K562 (cell line): ENCODE data around the gene HECW1.

Experiments
- PCBP2 ChIP-seq: fragments of 200-400 bp; formaldehyde crosslinking; IDR thresholded peaks from 2 replicates; pipeline ENCODE4 v1.6.1; 2018; ENCODE audit warnings: low read length, low read depth, mild to moderate bottlenecking, moderate library complexity; ENCODE audit not compliant: poor library complexity, severe bottlenecking
- TF ChIP-seq, protein P1 (sequence below): fragments of 250-450 bp; sonication (Bioruptor Pico); IDR thresholded peaks from 2 replicates; pipeline ENCODE4 v1.8.0; 2021; ENCODE audit warnings: borderline replicate concordance, mild to moderate bottlenecking, moderate library complexity; ENCODE audit not compliant: poor library complexity, severe bottlenecking
- TF ChIP-seq, protein P2 (sequence below), 3 experiments: IDR thresholded peaks in 2 of 3; conservative IDR thresholded peaks in 1 of 3; 2 replicates each; pipeline ENCODE4 v1.5.1; 2011 to 2012; ENCODE audit warnings: low read length in 3 of 3, mild to moderate bottlenecking in 3 of 3, control low read depth in 2 of 3, improper control_type of control experiment in 1 of 3, inconsistent platforms in 1 of 3, low read depth in 1 of 3, mixed read lengths in 1 of 3, moderate library complexity in 1 of 3; ENCODE audit not compliant: insufficient read depth in 2 of 3

DNA sequence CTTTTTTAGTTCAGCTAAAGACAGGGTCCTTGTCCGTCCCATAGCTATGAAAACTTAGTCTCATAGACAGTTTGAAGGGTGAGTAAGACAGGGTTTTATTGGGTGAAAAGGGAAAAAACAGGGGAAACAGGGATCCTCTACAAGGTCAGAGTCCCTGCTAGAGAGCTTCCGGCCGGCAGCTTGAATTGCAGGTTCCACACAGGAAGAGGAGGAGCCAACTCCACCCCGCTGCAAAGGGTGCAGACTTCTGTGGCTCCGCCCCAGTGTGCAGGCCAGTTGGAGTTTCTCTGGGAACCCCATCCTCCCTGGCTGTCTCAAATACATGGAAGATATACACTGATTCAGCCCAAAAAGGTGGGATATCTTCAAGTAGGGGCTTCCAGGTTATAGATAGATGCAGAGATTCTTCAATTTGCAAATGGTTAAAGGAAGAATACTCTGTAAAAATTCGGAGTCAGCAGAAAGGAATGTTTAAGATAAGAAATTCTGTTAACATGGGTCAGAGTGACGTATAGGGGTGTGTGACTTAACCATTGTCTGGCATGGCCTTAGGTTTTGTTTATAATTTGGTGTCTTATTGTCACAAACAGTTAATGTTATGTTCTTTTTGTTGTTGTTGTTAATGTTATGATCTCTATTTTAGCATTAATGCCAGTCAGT, 34.6 kb upstream of the HECW1 start:
- TF ChIP-seq, protein P1, sequence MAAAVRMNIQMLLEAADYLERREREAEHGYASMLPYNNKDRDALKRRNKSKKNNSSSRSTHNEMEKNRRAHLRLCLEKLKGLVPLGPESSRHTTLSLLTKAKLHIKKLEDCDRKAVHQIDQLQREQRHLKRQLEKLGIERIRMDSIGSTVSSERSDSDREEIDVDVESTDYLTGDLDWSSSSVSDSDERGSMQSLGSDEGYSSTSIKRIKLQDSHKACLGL: no peak
- TF ChIP-seq, protein P2, sequence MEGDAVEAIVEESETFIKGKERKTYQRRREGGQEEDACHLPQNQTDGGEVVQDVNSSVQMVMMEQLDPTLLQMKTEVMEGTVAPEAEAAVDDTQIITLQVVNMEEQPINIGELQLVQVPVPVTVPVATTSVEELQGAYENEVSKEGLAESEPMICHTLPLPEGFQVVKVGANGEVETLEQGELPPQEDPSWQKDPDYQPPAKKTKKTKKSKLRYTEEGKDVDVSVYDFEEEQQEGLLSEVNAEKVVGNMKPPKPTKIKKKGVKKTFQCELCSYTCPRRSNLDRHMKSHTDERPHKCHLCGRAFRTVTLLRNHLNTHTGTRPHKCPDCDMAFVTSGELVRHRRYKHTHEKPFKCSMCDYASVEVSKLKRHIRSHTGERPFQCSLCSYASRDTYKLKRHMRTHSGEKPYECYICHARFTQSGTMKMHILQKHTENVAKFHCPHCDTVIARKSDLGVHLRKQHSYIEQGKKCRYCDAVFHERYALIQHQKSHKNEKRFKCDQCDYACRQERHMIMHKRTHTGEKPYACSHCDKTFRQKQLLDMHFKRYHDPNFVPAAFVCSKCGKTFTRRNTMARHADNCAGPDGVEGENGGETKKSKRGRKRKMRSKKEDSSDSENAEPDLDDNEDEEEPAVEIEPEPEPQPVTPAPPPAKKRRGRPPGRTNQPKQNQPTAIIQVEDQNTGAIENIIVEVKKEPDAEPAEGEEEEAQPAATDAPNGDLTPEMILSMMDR (IDR thresholded peaks at IDR 0.05 in 2 of 3, conservative IDR thresholded peaks at IDR 0.05 in 1 of 3; ENCODE audit: insufficient read depth in 2 of 3, low read depth in 1 of 3, low read length in 3 of 3): no peak
- no peak for TF ChIP-seq PCBP2
